ENCODE measurements around the gene ANKFN1. TPM values are rescaled to one million over a fixed set of nuclear protein-coding genes. Genes with fewer than 3 reads are reported as not detected.
A peak's percentile ranks its signal among the peaks of the same experiment; 100 is the strongest.

The ANKFN1 gene
- polyA plus RNA-seq, 1 experiment, result 0.04 TPM

GRCh38 chr17:56165072-56165641 is 11.9 kb downstream of the ANKFN1 start:
- H3K4me3 ChIP-seq (ENCODE audit: low read depth, low read length), result no peak overlapping the region
- TF ChIP-seq, protein P1, sequence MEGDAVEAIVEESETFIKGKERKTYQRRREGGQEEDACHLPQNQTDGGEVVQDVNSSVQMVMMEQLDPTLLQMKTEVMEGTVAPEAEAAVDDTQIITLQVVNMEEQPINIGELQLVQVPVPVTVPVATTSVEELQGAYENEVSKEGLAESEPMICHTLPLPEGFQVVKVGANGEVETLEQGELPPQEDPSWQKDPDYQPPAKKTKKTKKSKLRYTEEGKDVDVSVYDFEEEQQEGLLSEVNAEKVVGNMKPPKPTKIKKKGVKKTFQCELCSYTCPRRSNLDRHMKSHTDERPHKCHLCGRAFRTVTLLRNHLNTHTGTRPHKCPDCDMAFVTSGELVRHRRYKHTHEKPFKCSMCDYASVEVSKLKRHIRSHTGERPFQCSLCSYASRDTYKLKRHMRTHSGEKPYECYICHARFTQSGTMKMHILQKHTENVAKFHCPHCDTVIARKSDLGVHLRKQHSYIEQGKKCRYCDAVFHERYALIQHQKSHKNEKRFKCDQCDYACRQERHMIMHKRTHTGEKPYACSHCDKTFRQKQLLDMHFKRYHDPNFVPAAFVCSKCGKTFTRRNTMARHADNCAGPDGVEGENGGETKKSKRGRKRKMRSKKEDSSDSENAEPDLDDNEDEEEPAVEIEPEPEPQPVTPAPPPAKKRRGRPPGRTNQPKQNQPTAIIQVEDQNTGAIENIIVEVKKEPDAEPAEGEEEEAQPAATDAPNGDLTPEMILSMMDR (IDR thresholded peaks at IDR 0.05; ENCODE audit: low read depth, low read length), result no peak
- H3K9me3 ChIP-seq (ENCODE audit: control insufficient read depth, insufficient read depth, low read length), result no peaks in the 10 kb centered on the region
- H3K27ac ChIP-seq (ENCODE audit: low read depth, low read length), result no peak overlapping the region
- POLR2A ChIA-PET, result interaction anchor here (0.8 to 1.5 kb wide), 2 partner anchors 21 to 24 kb away, joined by 3 to 6 read pairs; no protein-coding TSS in a partner anchor
- CTCF ChIA-PET, result interaction anchor here (0.8 kb wide), 1 partner anchor 38 kb away, joined by 3 read pairs; no protein-coding TSS in a partner anchor
- no peak for DNase-seq (ENCODE audit: low read depth, low spot score)
- no peaks in the 10 kb centered on the region for H3K27me3 ChIP-seq (ENCODE audit: control insufficient read depth, insufficient read depth, low read length)

- ChIA-PET POLR2A (no interaction called here), CTCF (no interaction called here)
- DNase-seq (ENCODE audit: low read depth, low spot score), result no peak
- Histone ChIP-seq H3K4me3 (ENCODE audit: low read depth, low read length) (no peak overlapping the region), H3K27me3 (ENCODE audit: control insufficient read depth, insufficient read depth, low read length) (no peaks in the 10 kb centered on the region), H3K9me3 (ENCODE audit: control insufficient read depth, insufficient read depth, low read length) (no peaks in the 10 kb centered on the region), H3K27ac (ENCODE audit: low read depth, low read length) (no peak overlapping the region)
- TF ChIP-seq, protein P1 (IDR thresholded peaks at IDR 0.05; ENCODE audit: low read depth, low read length), result no peak
Measured at GRCh38 chr17:56167491-56167890, 14.2 kb downstream of the ANKFN1 start.

DNA sequence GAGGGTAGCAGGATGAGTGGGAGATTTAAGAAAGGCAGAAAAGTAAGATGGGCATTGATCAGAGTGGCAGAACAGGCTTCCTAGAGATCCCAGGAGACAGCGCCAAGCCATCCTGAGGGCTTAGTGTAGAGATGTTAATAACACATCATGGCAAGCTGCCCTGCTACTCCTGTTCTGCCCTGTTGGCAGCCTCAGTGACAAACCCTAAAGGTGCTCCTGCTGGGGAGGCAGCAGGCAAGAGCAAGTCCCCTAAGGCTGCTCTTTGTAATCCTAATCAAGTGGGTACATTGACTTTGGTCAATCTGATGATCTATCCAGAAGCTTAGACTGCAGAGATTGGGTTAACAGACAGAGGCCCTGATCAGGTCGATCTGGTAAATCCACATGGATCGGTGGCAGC is 16.3 kb downstream of the ANKFN1 start:
- no peak overlapping the region for H3K4me3 ChIP-seq (ENCODE audit: low read depth, low read length)
- DNase-seq (ENCODE audit: low read depth, low spot score), result no peak
- CTCF ChIA-PET, result no interaction called here
- POLR2A ChIA-PET, result no interaction called here
- H3K27ac ChIP-seq (ENCODE audit: low read depth, low read length), result no peak overlapping the region
- no peaks in the 10 kb centered on the region for H3K9me3 ChIP-seq (ENCODE audit: control insufficient read depth, insufficient read depth, low read length)
- H3K27me3 ChIP-seq (ENCODE audit: control insufficient read depth, insufficient read depth, low read length), result no peaks in the 10 kb centered on the region
- TF ChIP-seq, protein P1 (IDR thresholded peaks at IDR 0.05; ENCODE audit: low read depth, low read length), result no peak

DNA sequence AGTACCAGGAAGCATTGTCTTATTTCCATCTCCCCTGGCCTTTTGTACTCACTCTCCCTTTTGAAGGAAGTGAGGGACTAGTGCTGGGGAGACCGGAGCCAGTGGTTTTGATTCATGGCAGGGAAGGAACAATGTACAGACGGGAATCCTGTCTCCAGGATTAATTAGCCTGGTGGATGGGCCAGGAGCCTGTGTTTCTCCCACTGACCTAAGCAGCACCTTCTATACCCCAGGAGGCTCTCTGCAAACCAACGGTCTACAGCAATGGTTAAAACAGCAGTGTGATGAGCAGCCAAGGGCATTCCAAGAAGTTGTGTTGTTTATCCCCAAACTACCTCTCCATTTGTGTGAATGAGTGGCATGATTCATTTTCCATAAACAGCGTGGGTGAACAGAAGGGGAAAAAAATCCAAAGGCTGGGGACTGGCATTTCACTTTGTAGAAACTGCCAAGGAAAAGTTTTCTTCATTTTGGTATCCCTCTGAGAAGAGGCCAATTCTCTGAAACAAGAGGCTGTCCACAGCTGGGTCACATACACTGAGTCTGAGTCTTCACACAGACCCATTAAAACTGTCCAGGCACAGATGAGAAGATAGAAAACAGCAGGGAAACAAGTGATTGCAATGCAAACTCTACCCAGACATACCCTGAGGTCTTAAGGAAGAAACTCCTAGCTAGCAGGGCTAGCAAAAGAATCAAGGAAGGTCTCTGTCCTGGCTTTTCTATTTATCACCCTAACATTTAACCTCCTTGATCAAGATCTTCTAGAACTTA is 18.1 kb downstream of the ANKFN1 start:
- TF ChIP-seq, protein P1 (IDR thresholded peaks at IDR 0.05; ENCODE audit: low read depth, low read length), result no peak

GRCh38 chr17:56172517-56172982 is 19.3 kb downstream of the ANKFN1 start:
- H3K27ac ChIP-seq (ENCODE audit: low read depth, low read length), result no peak overlapping the region
- DNase-seq (ENCODE audit: low read depth, low spot score), result no peak
- H3K9me3 ChIP-seq (ENCODE audit: control insufficient read depth, insufficient read depth, low read length), result no peaks in the 10 kb centered on the region
- ChIA-PET POLR2A (interaction anchor here (0.6 kb wide), 1 partner anchor 42 kb away, joined by 4 read pairs; no protein-coding TSS in a partner anchor), CTCF (no interaction called here)
- TF ChIP-seq, protein P1 (IDR thresholded peaks at IDR 0.05; ENCODE audit: low read depth, low read length), result no peak
- H3K27me3 ChIP-seq (ENCODE audit: control insufficient read depth, insufficient read depth, low read length), result no peaks in the 10 kb centered on the region
- no peak overlapping the region for H3K4me3 ChIP-seq (ENCODE audit: low read depth, low read length)

More for the DNA sequence above, 18.1 kb downstream of the ANKFN1 start:
- Histone ChIP-seq H3K4me3 (ENCODE audit: low read depth, low read length) (no peak overlapping the region), H3K9me3 (ENCODE audit: control insufficient read depth, insufficient read depth, low read length) (no peaks in the 10 kb centered on the region), H3K27ac (ENCODE audit: low read depth, low read length) (peak overlapping the region; percentile 39), H3K27me3 (ENCODE audit: control insufficient read depth, insufficient read depth, low read length) (no peaks in the 10 kb centered on the region)
- no peak for DNase-seq (ENCODE audit: low read depth, low spot score)
- ChIA-PET CTCF (no interaction called here), POLR2A (no interaction called here)

Measured in AG04450 (cell line).